ENCODE results near the gene SYTL3.
A peak's percentile ranks its signal among the peaks of the same experiment; 100 is the strongest.
"Not testable (repeated sequence)": the region's sequence is repeated elsewhere in the genome, so short reads cannot be mapped to it uniquely, and the experiment has no call there.

SYTL3 gene

GRCh38 chr6:158642097-158642601 is 7.7 kb upstream of the SYTL3 start:
- no peak for DNase-seq (ENCODE audit: low spot score)

GRCh38 chr6:158643836-158644230 is 6.0 kb upstream of the SYTL3 start:
- DNase-seq (ENCODE audit: low spot score) = no peak

- DNase-seq (ENCODE audit: low spot score) = peak; percentile 80
Observed at GRCh38 chr6:158644231-158645063, 5.4 kb upstream of the SYTL3 start, which contains the start of gene DYNLT1. Gene DYNLT1, minus strand, starts transcription at chr6:158644743. Its CDS starts 35 bp downstream, at chr6:158644708.

GRCh38 chr6:158645064-158646022 is 4.5 kb upstream of the SYTL3 start:
- no peak for DNase-seq (ENCODE audit: low spot score)

- DNase-seq (ENCODE audit: low spot score) = no peak
Observed at GRCh38 chr6:158646023-158646910, 3.6 kb upstream of the SYTL3 start.

GRCh38 chr6:158647501-158647900 is 2.4 kb upstream of the SYTL3 start:
- no peak for DNase-seq (ENCODE audit: low spot score)

- DNase-seq (ENCODE audit: low spot score) = no peak
Observed at GRCh38 chr6:158648682-158649131, 1.1 kb upstream of the SYTL3 start.

- DNase-seq (ENCODE audit: low spot score) = not testable (repeated sequence)
Observed at GRCh38 chr6:158651981-158652737, 2.3 kb downstream of the SYTL3 start.

GRCh38 chr6:158653577-158654354 is 3.9 kb downstream of the SYTL3 start:
- DNase-seq (ENCODE audit: low spot score) = no peak

- DNase-seq (ENCODE audit: low spot score) = no peak
Observed at GRCh38 chr6:158654498-158654897, 4.6 kb downstream of the SYTL3 start.

GRCh38 chr6:158654960-158655489 is 5.2 kb downstream of the SYTL3 start:
- DNase-seq (ENCODE audit: low spot score) = no peak

- no peak for DNase-seq (ENCODE audit: low spot score)
Observed at GRCh38 chr6:158655569-158656450, 6.0 kb downstream of the SYTL3 start.

GRCh38 chr6:158656986-158657385 is 7.1 kb downstream of the SYTL3 start:
- not testable (repeated sequence) for DNase-seq (ENCODE audit: low spot score)

- no peak for DNase-seq (ENCODE audit: low spot score)
Observed at GRCh38 chr6:158660333-158660754, 10.5 kb downstream of the SYTL3 start.

GRCh38 chr6:158661156-158661685 is 11.4 kb downstream of the SYTL3 start:
- DNase-seq (ENCODE audit: low spot score) = no peak

- no peak for DNase-seq (ENCODE audit: low spot score)
Observed at GRCh38 chr6:158662607-158662953, 12.7 kb downstream of the SYTL3 start.

- no peak for DNase-seq (ENCODE audit: low spot score)
Observed at GRCh38 chr6:158662954-158663624, 13.2 kb downstream of the SYTL3 start.

Measured in hematopoietic multipotent progenitor cell treated with erythropoietin and hydrocortisone succinate and interleukin-3 and kit ligand, for 15 days (in vitro differentiated cells).